GM12874 (cell line): ENCODE results near the gene C1orf52.

Experiments used
- TF ChIP-seq, protein P1 (sequence below): IDR thresholded peaks from 2 replicates; pipeline ENCODE4 v1.5.1; 2011; ENCODE audit warnings: low read depth, mild to moderate bottlenecking, control low read depth, low read length, moderate library complexity; ENCODE audit not compliant: insufficient read depth

Gene C1orf52

DNA sequence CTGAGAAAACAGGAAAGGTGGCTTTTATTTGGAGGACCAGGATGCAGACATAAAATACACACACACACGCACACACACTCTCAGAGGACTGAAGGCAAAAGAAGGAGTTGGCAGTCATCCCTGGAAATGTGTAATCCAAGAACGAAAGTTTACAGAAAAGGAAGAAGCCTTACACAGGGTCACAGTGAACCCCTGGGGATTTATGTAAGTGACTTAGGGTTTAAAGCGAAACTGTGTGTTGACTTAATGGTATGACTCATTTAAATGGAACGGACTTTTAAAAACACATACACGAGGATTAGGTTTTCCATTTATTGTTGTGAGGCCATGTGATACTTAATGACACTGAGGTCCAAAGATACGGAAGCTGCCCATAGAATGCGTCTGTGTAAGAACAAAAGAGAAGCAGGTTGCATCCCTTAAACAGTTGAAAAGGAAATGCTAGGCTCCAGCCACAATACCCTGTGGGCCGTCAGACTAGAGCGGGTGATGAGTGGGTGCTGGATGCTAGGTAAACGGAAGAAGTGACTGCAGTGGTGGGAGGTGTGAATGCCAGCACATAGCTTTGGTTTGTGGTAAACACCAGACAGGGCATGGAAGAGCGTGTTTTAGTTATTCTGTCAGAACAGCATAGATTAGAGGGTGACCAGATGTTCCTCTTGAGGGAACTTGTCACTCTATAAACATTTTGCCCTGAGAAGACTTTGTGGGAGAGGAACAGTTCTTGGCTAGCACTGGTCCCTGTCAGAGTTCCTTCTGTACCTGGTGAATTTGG lies 38.6 kb upstream of the C1orf52 start:
- TF ChIP-seq, protein P1, sequence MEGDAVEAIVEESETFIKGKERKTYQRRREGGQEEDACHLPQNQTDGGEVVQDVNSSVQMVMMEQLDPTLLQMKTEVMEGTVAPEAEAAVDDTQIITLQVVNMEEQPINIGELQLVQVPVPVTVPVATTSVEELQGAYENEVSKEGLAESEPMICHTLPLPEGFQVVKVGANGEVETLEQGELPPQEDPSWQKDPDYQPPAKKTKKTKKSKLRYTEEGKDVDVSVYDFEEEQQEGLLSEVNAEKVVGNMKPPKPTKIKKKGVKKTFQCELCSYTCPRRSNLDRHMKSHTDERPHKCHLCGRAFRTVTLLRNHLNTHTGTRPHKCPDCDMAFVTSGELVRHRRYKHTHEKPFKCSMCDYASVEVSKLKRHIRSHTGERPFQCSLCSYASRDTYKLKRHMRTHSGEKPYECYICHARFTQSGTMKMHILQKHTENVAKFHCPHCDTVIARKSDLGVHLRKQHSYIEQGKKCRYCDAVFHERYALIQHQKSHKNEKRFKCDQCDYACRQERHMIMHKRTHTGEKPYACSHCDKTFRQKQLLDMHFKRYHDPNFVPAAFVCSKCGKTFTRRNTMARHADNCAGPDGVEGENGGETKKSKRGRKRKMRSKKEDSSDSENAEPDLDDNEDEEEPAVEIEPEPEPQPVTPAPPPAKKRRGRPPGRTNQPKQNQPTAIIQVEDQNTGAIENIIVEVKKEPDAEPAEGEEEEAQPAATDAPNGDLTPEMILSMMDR: no peak

GRCh38 chr1:85297538-85297854 lies 38.0 kb upstream of the C1orf52 start:
- TF ChIP-seq, protein P1: no peak

DNA sequence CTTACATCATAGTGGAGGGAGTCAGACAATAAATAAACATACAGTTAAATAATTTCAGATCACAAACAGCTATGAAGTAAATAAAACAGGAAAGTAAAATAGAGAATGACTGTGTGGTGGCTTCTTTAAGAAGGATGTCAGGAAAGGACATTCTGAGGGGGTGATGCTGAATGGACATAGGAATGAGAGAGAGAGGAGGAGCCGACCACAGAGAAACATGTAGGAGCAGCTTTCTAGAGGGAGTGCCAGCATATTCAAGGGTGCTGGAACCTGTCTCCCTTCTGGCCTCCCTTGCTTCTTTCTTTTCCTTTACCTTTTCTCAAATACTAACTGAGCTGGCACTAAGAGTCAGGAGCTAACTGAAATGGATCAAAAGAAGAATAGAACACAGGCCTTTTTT lies 37.5 kb upstream of the C1orf52 start:
- TF ChIP-seq, protein P1: no peak

DNA sequence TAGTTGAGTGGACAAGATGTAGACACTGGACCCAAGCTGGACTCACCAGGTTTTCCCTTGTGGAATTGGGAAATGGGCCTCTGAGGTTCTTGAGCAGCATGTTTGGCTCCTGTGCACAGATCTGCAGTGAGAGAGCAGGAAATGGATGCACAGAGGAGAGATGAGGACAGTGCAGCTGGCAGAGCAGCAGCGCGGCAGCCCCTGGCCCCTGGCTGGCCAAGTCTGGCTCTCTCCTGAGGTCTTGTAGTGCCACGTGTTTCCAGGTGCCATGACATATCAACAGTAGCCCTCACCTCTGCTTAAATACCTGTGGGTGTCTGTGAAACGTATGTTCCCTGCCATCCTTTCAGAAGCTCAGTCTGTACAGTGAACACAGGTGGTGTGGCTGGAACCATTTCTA lies 36.2 kb upstream of the C1orf52 start:
- TF ChIP-seq, protein P1: no peak

- TF ChIP-seq, protein P1: no peak
Measured at GRCh38 chr1:85295006-85295431, 35.6 kb upstream of the C1orf52 start.

GRCh38 chr1:85290826-85291225 lies 31.4 kb upstream of the C1orf52 start:
- TF ChIP-seq, protein P1: no peak

DNA sequence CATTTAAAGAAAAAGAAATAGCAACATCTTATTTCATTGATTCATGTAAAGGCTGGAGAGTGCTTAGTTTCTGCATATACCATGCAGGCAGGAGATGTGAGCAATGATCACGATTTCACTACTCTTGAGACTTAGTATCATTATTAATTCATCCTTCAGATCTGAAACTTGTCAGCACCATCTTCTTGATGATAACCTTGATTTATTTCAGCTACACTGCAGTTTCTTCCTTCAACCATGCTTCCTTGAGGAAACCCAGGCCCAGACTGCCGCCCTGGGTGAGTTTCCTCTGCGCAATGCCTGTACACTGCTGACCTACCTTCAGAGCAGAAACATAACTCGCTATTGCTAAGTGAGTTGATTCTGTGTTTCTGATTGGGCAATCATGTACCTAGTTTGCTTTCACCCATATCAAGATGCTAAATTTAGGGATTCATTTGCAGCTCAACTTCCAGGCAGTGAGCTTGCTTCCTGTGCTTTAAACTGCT lies 30.4 kb upstream of the C1orf52 start:
- TF ChIP-seq, protein P1: no peak
